GM10847 (cell line): ENCODE data around the gene ALDH5A1.

ENCODE experiments used
- POLR2A ChIP-seq: IDR thresholded peaks from 2 replicates; pipeline ENCODE4 v1.6.1; 2011; ENCODE audit not compliant: insufficient read length; ENCODE audit errors: extremely low read depth

Gene ALDH5A1

DNA sequence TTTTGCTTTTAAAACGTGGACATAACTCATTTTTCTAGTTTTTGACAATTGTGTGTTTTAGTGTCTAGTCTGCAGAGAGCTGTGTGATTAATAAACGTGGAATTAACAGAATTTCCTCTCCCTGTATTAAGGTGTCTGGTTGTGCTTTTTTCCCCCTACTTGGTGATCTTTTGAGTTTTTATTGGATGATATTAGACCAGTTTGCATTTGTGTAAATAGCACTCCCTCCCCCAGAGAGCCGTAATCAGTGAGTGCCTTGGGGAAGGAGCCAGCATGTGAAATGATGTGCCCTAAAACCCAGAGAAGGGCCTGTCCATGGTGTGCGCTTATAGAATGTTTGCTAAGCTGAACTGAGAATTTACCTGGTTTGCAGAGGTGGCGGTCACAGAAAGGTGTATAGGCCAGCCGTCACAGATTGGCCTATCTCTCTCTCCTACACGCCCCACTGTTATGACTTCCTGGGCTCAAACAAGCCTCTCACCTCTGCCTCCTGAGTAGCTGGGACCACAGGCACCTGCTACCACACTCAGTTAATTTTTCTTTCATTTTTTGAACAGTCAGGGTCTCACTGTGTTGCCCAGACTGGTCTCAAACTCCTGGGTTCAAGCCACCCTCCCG lies 42.4 kb downstream of the ALDH5A1 start:
- TF ChIP-seq POLR2A, result no peak

DNA sequence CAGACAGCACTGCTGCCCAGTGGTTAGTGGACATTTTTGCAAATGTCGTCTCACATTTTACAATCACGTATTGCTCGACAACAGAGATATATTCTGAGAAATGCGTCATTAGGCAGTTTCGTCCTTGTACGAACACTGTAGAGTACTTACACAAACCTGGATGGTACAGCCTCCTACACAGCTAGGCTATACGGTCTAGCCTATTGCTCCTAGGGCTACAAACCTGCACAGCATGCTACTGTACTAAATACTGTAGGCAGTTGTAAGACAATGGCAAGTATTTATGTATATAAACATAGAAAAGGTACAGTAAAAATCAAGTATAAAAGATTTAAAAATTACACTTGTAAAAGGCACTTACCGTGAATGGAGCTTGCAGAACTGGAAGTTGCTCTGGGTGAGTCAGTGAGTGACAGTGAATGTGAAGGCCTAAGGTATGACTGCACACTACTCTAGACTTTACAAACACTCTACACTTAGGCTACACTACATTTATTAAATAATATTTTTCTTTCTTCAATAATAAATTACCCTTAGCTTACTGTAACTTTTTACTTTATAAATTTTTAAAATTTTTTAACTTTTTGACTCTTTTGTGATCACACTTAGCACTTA lies 43.1 kb downstream of the ALDH5A1 start:
- TF ChIP-seq POLR2A, result no peak

GRCh38 chr6:24539416-24539815 lies 44.6 kb downstream of the ALDH5A1 start:
- no peak for TF ChIP-seq POLR2A

GRCh38 chr6:24540197-24540596 lies 45.4 kb downstream of the ALDH5A1 start:
- no peak for TF ChIP-seq POLR2A

DNA sequence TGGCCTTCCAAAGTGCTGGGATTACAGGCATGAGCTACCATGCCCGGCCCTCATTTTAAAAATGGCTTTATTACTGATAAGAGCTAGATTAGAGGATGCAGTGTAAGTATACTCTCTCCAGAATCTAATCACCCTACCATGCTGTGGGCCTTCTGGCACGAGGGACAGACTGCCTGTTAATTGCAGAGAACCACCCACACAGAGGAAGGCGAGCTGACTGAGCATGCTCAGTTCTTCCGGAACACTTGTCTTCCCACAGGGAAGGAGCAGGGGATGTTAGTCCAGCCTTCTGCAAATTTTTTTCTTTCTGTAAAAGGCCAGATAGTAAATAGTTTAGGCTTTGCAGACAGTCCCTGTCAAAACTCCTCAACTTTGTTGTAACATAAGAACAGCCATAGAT lies 48.9 kb downstream of the ALDH5A1 start:
- TF ChIP-seq POLR2A, result no peak

GRCh38 chr6:24545183-24545582 lies 50.4 kb downstream of the ALDH5A1 start:
- TF ChIP-seq POLR2A, result no peak

DNA sequence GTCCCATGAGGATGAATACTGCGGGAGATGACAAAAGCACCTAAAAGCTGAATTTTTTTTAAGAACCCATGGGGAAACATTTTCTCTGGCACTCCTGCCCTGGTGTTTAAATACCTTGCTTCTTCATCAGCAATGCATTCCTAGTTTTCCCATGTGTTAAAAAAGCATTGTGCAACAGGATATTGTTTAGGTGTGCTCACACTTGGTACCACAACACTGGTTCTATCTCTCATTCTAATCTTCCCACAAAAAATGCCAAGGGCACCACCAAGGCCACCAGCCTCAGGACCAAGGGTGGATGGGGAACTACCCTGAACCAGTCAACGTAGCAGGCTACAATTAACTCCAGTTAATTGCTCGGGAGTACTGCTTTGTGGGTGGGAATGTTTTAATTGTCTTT lies 50.9 kb downstream of the ALDH5A1 start:
- no peak for TF ChIP-seq POLR2A

- no peak for TF ChIP-seq POLR2A
Measured at GRCh38 chr6:24546439-24546838, 51.7 kb downstream of the ALDH5A1 start.

DNA sequence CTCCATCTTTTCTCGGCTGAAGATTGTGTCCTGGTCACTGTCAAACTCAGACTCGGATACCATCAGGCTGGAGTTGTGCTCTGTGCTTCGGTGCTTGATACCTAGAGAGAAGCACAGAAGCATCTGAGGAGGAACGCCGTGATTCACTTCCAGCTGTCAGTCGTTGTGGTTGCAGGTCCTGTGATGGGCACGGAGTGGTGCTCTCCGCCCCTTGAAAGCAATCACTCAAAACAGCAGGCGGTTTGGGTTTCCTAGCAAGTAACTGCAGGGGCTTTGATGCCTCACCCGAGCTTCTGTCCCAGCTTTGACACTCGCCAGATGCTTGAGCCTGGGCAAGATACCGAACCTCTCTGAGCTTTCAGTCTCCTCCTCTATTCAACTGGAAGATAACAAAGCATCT lies 52.5 kb downstream of the ALDH5A1 start:
- TF ChIP-seq POLR2A, result no peak

DNA sequence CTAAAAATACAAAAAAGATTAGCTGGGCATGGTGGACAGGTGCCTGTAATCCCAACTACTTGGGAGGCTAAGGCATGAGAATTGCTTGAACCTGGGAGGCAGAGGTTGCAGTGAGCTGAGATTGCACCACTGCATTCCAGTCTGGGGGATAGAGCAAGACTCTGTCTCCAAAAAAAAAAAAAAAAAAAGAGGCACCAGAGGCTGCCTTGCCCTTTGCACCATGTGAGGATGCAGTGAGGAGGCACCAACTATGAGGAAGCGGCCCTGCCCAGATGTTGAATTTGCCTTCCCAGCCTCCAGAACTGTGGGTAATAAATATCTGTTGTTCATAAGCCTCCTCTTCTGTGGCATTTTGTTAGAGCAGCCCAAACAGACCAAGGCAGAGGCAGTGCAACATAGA lies 54.4 kb downstream of the ALDH5A1 start:
- TF ChIP-seq POLR2A, result no peak

DNA sequence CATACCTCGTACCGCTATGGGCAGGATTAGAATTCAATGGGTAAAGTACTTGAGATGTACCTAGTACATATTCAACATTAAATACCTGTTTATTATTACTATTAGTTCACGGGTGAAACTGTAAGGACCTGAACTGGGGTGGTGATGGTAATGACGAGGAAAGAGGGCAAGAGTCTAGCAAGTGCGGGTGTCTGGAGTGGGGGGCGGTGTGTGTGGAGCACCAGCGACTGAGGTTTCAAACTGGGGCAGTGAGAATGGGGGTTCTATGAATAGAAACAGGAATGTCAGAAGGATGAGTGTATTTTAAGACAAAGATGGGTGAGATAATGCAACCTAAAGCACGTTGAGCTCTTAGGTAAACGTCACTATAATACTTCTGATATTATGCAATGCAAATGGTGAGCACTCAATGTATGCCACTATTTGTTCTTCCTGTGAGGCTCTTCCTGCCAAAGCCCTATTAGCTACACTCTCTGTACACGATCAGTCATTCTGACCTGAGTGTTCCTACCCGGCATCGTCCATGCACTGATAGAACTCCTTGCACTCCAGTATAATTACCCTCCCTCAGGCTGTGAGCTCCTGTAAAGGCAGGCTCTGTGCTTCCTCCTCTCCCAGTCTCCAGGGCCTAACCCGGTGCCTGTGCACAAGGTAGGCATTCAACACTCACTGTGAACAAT lies 55.0 kb downstream of the ALDH5A1 start:
- no peak for TF ChIP-seq POLR2A

DNA sequence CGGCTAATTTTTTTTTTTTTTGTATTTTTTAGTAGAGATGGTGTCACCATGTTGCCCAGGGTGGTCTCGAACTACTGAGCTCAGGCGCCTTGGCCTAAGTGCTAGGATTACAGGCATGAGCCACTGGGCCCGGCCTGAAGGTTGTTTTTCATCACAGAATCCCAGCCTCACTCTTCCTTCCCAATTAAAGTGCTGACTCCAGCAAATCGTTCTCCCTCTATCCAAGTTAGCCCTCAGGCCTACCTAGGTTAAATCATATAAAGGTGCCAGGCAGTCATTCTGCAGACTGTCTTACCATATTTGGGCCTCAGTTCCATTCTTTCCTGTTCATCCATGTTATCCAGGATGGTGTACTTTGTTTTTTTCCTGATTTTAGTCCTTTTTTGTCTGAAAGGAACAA lies 56.4 kb downstream of the ALDH5A1 start:
- no peak for TF ChIP-seq POLR2A

DNA sequence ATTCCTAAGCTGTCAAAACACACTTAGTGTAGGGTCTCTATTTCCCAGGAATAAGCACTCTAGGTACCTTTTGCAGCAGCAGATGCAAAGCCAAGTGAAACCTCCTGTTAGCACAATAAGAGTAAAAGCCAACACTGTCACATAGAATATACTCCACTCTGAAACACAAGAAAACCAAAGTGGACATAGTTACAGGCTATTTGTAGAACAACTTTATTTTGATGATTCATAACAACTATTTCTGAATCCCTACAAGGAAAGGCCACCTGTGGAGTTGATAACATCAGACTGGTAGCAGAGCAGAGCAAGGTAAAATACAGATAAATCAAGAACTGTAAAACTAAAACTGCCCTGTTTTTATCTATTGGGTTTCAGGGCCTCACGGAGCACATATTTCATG lies 59.7 kb downstream of the ALDH5A1 start:
- no peak for TF ChIP-seq POLR2A

DNA sequence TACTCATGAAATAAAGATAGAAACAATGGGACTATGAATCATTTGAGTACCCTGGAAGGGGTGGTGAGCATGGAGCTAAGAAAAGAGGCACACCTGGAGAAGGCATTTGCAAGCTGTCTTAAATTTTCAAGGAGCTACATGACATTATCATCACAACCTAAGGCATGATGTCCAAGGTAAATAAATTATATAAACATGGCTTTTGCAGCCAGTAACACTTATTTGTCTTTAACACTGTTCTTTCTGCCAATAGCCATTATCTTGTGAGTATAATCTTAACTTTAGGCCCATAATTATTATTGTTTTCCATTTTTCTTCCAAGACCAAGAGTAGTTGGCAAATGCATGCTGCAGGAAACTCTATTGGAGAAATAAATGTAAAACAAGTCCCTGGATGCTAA lies 63.7 kb downstream of the ALDH5A1 start:
- TF ChIP-seq POLR2A, result no peak

DNA sequence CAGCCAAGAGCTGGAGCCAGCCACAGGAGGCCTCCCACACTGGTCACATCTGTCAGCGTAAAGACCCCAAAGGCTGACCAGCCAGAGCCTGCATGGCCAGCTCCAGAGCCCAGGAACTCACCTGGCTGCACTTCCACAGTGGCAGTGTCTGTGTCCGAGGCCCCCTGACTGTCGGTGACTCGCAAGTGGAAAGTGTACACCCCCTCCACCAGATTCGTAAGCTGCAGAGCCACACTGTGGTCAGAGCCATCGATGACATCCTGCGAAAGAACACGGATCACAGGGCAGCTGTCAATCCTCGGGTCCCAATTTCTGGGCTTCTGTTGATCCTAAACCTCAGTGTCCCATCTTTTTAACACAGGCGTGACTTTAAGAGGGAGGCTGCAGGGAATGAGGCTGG lies 69.3 kb downstream of the ALDH5A1 start:
- no peak for TF ChIP-seq POLR2A

- no peak for TF ChIP-seq POLR2A
Measured at GRCh38 chr6:24565196-24565595, 70.4 kb downstream of the ALDH5A1 start.
